D341Med (cell line): ENCODE data around the gene SORBS1.

Experiments used
- DNase-seq: peaks from one replicate; pipeline ENCODE4 v3.0.0; 2012; ENCODE audit warnings: low spot score

SORBS1 gene

DNA sequence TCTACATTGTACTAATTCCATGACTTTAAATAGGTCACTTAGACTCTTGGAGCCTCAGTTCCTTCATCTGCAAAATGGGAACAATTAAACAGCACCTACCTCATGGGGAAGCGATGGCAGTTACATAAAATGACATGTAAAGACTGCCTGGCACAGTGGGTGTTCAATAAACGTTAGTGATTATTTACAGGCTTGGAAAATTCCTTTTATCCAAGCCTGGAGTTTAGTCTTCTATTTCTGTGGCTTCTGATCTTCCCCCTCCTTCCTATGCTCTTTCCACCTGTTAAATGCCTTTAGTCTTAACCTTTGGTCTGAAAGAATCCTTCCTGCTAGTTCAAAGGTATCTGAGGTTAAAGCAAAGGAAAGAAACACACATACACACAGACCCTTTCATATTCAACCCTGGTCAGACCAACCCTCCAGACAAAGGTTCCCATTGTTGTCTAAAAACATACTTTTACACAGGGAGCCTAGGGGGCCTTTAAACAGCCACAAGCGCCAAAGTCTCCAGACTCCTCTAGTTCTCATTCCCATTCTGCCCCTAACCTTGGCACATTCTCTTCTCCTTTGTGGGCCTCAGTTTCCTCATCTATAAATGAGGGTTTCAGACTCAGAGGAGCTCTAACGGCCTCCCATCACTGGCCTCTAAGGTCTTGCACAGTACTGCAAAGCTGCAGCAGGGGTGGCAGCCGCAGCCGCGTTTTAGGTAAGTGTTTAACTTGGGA, 21.4 kb downstream of the SORBS1 start:
- DNase-seq: no peak

DNA sequence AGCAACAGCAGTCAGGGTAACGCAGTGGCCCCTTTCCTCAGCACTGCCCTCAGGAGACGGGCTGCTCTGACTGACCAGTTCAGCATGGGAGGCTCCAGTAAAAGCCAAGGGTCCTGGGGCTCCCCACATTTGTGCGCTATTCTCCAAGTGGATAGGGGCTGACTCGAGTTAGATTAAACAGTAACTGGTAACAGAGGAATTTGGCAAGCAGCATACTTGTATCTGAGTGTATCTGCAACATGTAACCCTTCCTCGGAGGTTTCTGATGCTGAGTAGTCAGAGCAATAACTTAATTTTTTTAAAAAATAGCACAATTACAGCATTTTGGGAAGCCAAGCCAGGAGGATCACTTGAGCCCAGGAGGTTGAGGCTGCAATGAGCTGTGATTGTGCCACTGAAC, 22.8 kb downstream of the SORBS1 start:
- DNase-seq: no peak

DNA sequence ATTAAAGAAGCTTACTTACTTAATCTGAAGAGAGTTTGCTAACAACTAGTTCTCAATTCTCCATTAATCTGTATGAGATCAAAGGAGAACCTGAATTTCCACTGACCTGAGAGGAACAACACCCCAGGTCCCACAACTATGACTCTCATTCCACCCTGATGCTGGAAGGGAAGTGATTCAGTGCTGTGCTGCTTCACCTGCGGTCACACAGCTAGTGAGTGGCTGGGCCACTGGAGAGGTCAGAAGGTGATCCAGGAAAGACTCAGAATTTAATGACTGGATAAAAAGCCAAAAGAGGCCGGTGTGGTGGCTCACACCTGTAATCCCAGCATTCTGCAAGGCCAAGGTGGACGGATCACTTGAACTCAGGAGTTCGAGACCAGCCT, 23.6 kb downstream of the SORBS1 start:
- no peak for DNase-seq

DNA sequence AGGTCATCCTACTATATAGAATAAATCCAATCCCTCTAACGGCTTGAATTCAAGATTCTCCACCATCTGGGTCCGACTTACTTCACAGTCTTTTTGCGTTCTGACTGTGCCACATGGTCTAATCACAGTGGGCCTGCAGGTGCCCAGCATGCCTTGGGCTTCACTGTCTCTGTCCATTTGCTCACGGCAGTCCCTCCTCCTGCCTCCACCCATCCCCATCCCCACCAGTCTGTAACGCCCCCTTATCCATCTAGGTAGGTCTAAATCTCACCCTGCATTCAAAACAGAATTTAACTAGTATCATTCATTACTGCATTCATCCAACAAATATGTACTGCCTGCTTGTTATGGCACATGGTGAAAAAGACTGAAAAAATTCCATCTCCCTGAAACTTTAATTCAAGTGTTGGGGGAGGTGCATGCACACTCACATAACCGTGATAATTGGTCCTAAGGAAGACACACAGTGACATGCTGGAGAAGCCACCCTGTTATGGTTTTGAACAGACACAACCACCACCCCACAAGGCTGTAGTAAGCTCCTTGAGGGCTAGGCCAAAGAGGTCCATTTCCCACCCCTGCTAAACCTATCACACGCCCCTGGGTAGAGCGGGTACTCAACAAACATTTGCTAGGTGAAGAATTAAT, 24.2 kb downstream of the SORBS1 start:
- DNase-seq: no peak

DNA sequence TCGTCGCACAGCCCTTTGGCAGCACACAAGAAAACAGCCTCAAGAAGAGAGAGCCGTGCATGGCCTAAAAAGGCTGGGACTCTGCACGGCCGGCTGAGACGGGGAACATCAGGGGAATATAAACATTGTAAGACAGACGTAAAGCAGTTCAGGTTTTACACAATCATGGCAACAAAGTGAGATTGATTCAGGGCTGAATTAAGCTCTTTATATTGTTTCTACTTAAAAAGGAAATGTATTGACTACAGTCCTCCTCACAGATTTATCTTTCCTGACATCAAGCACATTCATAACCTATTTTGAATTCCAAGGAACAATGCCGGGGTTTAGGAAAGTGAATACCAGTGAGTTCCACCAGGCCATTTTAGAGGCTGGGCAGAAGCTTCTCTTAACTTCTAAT, 25.2 kb downstream of the SORBS1 start:
- DNase-seq: no peak

DNA sequence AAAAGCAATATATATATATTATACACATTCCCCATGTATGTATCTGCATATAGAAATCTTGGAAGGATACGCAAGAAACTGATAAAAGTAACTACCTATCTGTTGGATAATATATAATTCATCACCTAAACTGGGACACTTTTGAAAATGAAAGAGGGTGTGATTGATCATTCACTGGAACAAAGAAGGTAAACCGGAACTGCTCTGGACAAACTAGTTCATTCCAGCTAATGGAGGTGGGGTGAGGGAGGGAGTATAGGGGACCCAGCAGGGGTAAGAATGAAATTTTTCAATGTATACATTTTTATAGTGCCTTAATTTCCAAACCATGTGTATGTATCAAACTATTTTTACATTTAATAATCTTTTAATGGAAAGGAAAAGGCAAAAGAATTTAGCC, 25.6 kb downstream of the SORBS1 start:
- no peak for DNase-seq

DNA sequence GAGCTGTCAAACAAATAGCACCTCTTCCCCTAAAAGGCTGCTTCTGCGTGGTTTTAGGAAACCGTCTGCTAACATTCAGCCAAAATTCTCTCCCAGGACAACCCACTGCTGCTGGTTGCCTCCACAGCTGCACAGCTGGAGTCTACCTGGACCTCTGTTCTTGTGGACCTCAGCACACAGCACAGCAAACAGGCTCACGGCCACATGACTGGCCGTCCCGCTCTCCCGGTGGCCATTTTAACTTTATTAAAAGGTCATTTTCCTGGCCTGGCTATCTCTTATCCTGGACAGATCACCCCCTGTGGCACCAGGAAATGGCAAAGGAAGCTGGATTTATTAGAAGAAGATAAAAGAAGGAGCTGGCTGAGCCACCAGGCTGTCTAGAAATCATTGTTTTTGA, 27.6 kb downstream of the SORBS1 start:
- DNase-seq: no peak

DNA sequence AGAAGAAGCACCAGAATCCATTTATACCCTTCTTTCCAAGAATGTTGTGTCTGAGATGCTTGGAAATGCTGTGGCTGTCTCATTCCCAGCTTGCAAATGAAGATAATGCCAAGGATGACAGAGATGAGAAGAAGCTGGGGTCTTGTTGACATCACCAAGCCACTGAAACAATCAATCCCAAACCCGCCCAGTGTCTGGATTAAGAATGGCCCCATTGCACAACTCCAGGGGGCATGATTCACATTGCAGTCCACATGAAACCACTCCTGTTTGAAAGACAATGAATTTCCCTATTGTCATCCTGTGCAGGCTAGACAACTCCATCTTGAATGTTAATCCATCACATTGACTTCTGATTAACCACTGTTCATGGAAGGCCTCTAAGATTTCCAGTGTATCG, 28.6 kb downstream of the SORBS1 start:
- DNase-seq: no peak

DNA sequence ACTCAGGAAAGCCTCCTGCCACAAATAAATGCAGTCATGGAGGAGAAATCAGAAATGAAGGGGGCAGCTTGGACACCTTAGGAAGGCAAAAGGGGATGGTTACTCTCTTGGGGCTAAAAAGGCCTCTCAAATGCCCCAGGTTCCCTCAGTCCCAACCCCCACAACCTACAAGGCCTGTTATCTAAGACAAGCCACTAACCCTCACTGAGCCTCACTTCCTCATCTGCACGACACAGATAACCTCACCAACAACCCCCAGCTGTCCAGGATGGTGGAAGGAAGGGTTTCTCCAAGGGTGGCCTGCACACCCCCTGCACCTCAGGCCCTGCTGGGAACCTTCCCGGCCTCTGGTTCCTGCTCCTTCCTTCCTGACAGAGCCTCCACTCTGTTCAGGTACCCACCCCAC, 29.2 kb downstream of the SORBS1 start:
- no peak for DNase-seq

DNA sequence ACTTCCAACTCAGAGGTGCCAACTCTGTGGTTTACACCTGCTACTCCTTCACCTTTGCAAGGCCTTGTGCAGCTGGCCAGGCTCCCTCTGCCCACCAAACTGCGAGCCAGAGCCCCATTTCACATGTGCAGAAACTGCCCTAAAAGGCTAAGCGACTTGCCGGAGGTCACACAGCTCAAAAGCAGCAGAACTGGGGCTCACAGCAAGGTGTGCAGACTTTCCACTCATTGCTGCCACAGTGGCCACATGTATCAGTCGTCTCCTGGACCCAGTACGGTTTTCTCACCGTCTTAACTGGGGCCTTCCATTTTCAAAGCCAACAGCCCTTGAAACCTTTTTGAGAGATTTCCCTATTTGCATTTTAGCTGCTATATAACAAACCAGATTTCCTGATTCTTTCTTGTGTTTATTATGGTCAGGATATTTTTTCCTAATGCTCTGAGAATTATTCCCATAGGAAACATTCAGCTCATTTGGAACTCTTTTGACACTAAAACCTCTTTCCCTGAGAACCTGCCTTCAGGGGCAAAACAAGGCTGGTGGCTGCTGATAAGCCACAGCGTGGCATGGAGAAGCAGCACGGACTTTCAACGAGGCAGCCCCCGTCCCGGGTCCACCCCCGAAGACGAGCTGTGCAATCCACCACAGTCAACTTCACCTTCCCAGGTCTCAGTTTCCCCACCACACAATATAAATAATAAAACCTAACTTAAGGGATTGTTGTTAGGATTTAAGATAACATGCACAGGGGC, 29.9 kb downstream of the SORBS1 start:
- no peak for DNase-seq

DNA sequence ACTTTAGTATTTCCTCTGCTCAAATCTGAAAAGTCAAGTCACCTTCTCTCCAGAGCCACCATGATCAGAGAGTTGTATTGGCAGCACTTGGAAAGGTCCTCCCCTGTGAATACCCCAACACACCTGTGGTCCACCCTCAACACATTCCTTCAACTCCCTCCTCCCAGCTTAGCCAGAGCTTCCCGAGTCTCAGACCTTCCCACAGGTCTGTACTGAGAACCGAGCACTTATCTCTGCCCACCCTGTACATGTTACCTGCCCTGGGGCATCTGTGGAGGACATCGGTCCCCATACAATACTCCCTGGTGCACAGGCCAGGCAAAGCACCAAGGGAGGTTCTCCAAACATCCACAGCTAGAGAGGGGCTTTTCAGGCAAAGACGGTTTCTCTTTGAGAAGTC, 30.6 kb downstream of the SORBS1 start:
- no peak for DNase-seq

DNA sequence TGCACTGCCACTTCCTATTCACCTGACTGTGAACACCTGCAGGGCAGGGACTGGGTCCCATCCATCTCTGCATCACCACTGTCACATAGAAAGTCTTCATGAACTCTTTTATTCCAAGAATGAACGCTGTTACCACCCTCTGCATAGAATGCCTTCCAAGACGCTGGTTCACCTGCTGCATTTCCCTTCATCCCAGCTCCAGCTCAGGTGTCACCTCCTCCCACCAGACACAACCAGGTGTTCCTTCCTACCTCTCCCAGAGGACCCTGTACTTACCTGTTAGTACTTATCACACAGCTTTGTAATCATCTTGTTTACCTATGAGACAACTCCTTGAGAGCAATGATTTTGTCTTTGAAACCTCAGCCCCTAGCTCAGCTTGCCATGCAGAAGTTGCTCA, 31.1 kb downstream of the SORBS1 start:
- DNase-seq: no peak

DNA sequence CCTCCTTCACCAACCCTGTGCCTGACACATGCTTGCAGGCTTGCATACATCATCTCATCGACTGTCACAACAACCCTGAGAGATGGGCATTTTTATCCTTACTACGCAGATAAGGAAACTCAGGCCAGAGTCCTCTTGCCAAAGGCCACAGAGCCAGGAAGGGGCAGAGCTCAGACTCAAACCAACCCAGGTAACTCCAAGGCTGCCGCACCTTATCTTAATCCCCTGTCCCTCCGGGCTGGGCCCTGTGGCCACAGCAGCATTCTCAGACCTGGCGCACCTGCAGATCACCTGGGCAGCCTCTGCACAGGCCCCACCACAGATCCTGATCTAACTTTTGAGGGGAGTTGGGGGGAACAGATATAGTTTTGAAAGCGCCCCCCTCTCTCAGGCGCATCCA, 35.1 kb downstream of the SORBS1 start:
- no peak for DNase-seq

DNA sequence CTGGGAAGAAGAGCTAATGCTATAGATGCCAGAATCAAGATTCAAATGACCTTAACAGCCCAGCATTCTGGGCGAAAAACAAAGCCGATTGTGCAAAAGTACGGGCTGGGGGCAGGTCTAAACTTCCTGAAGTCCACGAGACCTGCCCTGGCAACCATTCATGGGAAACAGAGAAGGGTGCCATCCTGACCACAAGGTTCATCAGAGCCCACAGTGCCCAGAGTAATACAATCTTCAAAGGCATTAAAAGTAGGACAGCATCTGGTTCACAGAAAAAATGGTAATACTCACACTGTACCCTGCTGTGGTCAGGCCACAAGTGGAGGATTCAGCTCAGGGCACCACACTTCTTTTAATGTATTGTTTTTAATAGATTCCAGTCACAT, 36.1 kb downstream of the SORBS1 start:
- no peak for DNase-seq

DNA sequence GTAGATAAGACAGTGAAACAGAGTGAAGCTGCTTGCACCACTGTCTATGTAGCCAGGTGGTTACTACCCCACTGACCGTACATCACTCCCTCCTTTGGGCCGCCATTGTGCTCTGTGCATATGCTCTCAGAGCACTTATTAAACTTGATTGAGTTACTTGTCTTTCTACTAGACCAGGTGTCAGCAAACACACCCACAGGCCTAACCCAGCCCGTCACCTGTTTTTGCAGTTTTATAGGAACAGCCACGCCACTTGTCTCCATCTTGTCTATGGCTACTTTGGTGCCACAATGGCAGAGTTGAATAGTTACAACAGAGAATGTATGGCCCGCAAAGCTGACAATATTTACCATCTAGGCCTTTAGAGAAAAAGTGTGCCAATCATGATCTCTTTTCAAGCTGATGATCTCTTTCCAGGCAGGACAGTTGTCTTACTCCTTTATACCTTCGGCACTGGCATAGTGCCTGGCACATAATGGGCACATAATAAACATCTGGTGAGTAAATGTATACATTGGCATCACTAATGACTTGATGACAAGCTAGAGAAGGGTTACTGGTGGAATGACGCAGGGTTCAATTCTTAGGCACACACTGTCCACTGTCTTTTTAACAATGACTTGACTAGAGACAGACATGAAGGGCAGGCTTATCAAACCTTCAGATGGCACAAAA, 36.7 kb downstream of the SORBS1 start:
- DNase-seq: no peak

DNA sequence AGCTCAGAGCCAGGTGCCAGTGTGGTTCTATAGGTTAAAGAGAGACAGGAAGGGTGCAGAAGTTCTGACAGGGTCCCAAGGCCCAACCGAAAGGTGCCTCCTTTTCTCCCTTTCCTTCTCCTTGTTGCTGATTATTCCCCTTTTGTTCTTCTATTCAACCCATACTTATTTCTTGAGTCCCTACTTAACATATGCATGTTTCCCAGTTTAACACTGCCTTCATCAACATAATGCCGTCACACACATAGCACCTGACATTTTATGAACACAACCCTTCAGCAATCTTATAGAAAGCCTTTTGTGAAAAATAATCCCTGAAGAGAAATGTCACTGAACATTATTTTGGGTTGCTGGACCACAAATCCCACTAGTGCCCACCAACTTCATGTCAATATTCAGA, 39.1 kb downstream of the SORBS1 start:
- no peak for DNase-seq

DNA sequence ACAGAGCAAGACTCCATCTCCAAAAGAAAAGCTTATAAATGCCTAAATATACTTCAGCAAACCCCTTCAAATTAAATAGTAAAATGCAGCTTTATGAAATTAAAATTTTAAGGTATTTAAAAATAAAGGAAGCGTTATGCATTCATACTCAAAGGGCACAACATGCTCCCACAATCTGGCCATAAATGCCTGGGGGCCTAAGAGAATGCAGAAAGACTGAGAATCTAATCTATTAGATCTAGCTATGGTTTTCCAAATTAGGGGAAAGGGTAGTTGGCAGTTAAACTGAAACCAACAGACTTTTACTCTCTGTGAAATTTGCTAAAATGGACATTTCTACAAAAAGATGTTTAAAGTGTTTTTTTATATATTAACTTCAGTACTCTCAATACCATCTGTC, 40.6 kb downstream of the SORBS1 start:
- no peak for DNase-seq

DNA sequence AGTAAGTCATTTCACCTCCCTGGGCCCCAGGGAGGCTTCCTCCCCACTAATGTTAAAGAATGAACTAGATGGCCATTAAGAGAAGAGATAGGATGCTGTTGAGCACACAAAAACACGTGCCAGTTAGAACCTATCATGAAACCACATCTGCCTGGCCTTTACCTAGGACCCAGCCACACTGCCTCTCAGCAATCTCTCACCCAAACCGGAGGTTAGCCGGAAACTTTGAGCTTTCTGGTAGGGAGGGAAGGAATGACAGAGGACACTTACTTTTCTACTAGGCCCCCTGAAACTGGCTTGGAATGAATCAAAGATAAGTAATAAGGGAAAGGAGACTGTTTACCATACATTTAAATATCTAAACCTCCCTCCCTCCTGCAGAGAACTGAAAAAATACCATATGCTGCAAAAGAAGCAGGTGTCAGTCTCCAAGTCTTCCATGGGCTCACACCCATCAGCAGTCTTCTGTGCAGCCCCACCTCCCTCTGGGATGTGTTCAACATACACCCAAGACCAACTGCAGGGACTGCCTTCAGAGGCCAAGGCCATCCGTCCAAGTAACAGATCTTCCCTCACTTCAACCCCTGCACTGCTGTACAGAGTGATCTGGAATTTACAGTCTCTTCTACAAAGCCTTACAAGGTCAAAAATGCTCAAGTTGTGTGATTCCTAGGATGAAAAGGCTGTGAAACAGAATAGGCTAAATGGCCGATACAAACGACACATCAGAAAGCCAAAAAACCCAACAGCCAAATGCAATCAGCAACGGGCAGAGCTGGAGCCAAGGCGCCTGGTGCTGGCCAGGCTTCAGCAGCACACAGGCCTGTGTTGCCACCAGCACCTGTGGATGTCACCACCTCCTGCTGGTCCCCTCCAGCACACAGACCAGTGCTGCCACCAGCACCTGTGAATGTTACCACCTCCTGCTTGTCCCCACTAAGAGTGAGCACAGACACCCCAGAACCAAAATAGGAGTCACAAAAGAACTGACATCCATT, 42.4 kb downstream of the SORBS1 start:
- DNase-seq: no peak

DNA sequence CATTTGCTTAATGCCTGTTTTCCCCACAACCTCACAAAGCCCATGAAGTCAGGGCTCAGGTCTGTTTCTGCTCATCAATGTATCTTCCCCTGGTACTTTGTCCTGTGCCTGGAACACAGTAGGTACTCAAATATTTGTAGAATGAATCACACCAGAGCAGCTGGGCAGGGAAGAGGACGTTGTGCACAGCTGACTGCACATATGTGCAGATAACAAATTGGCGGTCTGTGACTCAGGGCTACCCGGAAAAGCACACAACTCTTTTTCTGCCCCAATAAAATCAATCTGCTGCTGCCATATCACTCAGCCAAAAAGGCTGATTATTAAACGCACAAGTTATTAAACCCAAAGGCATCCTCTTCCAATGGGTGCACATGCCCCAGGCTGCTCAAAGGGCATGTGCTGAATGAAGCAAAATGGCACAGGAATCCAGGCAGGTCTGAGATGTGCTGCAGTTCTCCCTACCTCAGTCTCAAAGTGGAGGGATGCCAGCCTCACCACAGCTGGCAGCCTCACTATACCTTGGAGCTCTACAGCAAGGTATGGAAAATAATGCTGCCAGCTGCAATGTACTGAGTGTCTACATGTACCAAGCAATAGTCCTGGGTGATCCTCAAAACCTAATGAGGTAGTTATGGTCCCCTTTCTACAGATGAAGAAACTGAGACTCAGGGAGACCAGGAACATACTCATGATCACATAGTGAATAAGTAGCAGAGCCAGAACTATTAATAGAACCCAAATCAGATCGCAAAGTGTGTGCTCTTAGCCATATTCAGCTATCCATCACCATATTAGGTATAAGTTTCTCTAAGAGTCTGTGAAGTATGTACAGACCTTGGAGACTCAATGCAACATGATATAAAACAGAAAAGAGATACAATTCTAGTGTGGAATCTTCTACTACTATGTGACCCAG, 43.4 kb downstream of the SORBS1 start:
- DNase-seq: no peak

DNA sequence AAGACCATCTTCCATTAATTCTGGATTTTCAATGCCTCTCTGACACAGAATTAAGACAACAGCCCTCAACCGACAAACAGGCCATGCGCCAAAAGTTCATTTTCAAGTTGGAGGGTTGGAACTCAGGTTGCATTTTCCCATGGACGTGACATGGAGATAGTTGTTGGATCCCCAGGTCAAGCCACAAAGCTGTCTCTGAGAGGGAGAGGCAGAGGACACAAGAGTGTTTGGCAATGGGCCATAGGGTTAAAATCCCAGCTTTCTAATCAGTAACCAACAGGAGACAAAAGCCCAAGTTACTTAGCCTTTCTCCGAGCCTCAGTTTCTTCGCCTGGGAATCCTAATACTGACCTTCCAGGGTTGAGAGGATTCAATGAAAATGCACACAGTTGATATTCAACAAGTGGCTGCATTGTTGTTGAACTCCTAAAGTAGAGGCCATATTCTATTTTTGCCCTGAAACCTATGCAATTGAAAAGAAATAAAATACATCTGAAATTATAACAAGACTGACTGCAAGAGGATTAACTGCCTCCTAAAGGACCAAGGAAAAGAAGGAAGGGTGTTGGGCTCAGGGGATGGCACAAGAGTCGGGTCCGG, 44.3 kb downstream of the SORBS1 start:
- no peak for DNase-seq
